ENCODE results near the gene TMEM238.

Gene TMEM238

GRCh38 chr19:55376241-55376933 is 7.7 kb downstream of the TMEM238 start, which contains the start of gene TMEM190:
Gene TMEM190, plus strand, starts transcription at chr19:55376826. Its CDS starts 28 bp downstream, at chr19:55376854.
- DNase-seq: no peak

- DNase-seq: no peak
Measured at GRCh38 chr19:55373993-55374757, 9.9 kb downstream of the TMEM238 start.

- DNase-seq: no peak
Measured at GRCh38 chr19:55373306-55373992, 10.6 kb downstream of the TMEM238 start.

- no peak for DNase-seq
Measured at GRCh38 chr19:55372316-55373081, 11.6 kb downstream of the TMEM238 start.

- no peak for DNase-seq
Measured at GRCh38 chr19:55370305-55370988, 13.6 kb downstream of the TMEM238 start, which contains the start of gene IL11. Gene IL11, minus strand, starts transcription at chr19:55370463. Its CDS starts 153 bp downstream, at chr19:55370310.

GRCh38 chr19:55369653-55370304 is 14.3 kb downstream of the TMEM238 start:
- DNase-seq: no peak

GRCh38 chr19:55368701-55369563 is 15.2 kb downstream of the TMEM238 start:
- no peak for DNase-seq

GRCh38 chr19:55368106-55368505 is 16.0 kb downstream of the TMEM238 start:
- no peak for DNase-seq

GRCh38 chr19:55366790-55367189 is 17.3 kb downstream of the TMEM238 start:
- DNase-seq: no peak

- no peak for DNase-seq
Measured at GRCh38 chr19:55365964-55366363, 18.1 kb downstream of the TMEM238 start.

GRCh38 chr19:55365245-55365644 is 18.8 kb downstream of the TMEM238 start:
- DNase-seq: no peak

- DNase-seq: no peak
Measured at GRCh38 chr19:55362990-55363716, 20.9 kb downstream of the TMEM238 start, which contains the start of gene GARIN5B. Gene GARIN5B, minus strand, starts transcription at chr19:55363260. Its CDS starts 194 bp downstream, at chr19:55363066.

- DNase-seq: no peak
Measured at GRCh38 chr19:55362174-55362989, 21.7 kb downstream of the TMEM238 start.

GRCh38 chr19:55360902-55361301 is 23.2 kb downstream of the TMEM238 start:
- DNase-seq: no peak

- no peak for DNase-seq
Measured at GRCh38 chr19:55358943-55359908, 24.9 kb downstream of the TMEM238 start.

- no peak for DNase-seq
Measured at GRCh38 chr19:55358493-55358892, 25.6 kb downstream of the TMEM238 start.

- DNase-seq: no peak
Measured at GRCh38 chr19:55355213-55355821, 28.8 kb downstream of the TMEM238 start.
